Immature natural killer cell (primary cell): ENCODE data around the gene CLIC1. TPM values are rescaled to one million over a fixed set of nuclear protein-coding genes. Genes with fewer than 3 reads are reported as not detected.
"Not testable (repeated sequence)": the region's sequence is repeated elsewhere in the genome, so short reads cannot be mapped to it uniquely, and the experiment has no call there.

Experiments
- DNase-seq, 3 donors: peaks; one replicate each; pipeline ENCODE4 v3.0.0; 2022; ENCODE audit warnings: mixed read lengths in 1 of 3
- H3K27ac Mint-ChIP-seq, 6 donors: one replicate each; pipeline ENCODE4 v1.8.0; 2020; ENCODE audit warnings: mixed read lengths in 6 of 6, mild to moderate bottlenecking in 5 of 6, inconsistent platforms in 4 of 6, moderate library complexity in 3 of 6
- H3K27me3 Mint-ChIP-seq, 3 donors: one replicate each; pipeline ENCODE4 v1.8.0; 2020 to 2021; ENCODE audit warnings: low read depth in 3 of 3, mild to moderate bottlenecking in 3 of 3, mixed read lengths in 3 of 3, moderate library complexity in 3 of 3, inconsistent platforms in 1 of 3
- H3K36me3 Mint-ChIP-seq, 3 donors: one replicate each; pipeline ENCODE4 v1.8.0; 2020; ENCODE audit warnings: mixed read lengths in 3 of 3, inconsistent platforms in 2 of 3, mild to moderate bottlenecking in 2 of 3
- H3K4me1 Mint-ChIP-seq, 2 donors: one replicate each; pipeline ENCODE4 v1.8.0; 2020; ENCODE audit warnings: inconsistent platforms in 2 of 2, mild to moderate bottlenecking in 2 of 2, mixed read lengths in 2 of 2, moderate library complexity in 1 of 2
- H3K4me3 Mint-ChIP-seq, 5 donors: one replicate each; pipeline ENCODE4 v1.8.0; 2020; ENCODE audit warnings: mild to moderate bottlenecking in 5 of 5, mixed read lengths in 5 of 5, inconsistent platforms in 3 of 5, moderate library complexity in 3 of 5
- H3K9me3 Mint-ChIP-seq, 6 donors: one replicate each; pipeline ENCODE4 v1.8.0; 2020; ENCODE audit warnings: mild to moderate bottlenecking in 6 of 6, mixed read lengths in 6 of 6, inconsistent platforms in 4 of 6, moderate library complexity in 3 of 6
- polyA plus RNA-seq, 3 donors: library from polyadenylated mRNA; unstranded; fragments of 300-500 nt; fragmentation: Illumina TruSeq; gene quantifications; one replicate each; pipeline ENCODE4 v1.2.3, GENCODE V29; 2021

Gene CLIC1
- polyA plus RNA-seq, 3 donors from 2014 or later = 1,179 to 1,674 (median 1,350) TPM

GRCh38 chr6:31718265-31718664 is 18.1 kb downstream of the CLIC1 start:
- no peak for DNase-seq
- Mint-ChIP-seq H3K4me1 (peaks cover 3 to 5% of the 10 kb centered on the region in 2 donors), H3K36me3 (no peaks in the 10 kb centered on the region), H3K27me3 (peaks cover 2 to 3% (median 3%) of the 10 kb centered on the region in 3 donors), H3K4me3 (no peak overlapping the region), H3K9me3 (no peaks in the 10 kb centered on the region), H3K27ac (peak overlapping the region in 1 of 6 donors; percentile 40)

- Mint-ChIP-seq H3K4me3 (no peak overlapping the region), H3K27ac (no peak overlapping the region), H3K4me1 (peaks cover 0 to 4% of the 10 kb centered on the region in 2 donors), H3K27me3 (peaks cover 2 to 3% (median 3%) of the 10 kb centered on the region in 3 donors), H3K9me3 (no peaks in the 10 kb centered on the region), H3K36me3 (no peaks in the 10 kb centered on the region)
- no peak for DNase-seq
These were observed 18.7 kb downstream of the CLIC1 start for GRCh38 chr6:31717499-31718222.

GRCh38 chr6:31715022-31715958 is 21.0 kb downstream of the CLIC1 start, which contains the start of gene LY6G6D:
Gene LY6G6D, plus strand, starts transcription at chr6:31715348. Its CDS starts 8 bp downstream, at chr6:31715356.
- Mint-ChIP-seq H3K27ac (no peak within 1 kb of the TSS), H3K9me3 (no peaks in the 10 kb centered on the region), H3K27me3 (peaks cover 2 to 5% (median 3%) of the 10 kb centered on the region in 3 donors), H3K4me3 (no peak within 1 kb of the TSS), H3K4me1 (peaks cover 17 to 20% of the 10 kb centered on the region in 2 donors), H3K36me3 (no peaks in the 10 kb centered on the region)
- no peak for DNase-seq

GRCh38 chr6:31713991-31714684 is 22.2 kb downstream of the CLIC1 start:
- Mint-ChIP-seq H3K27ac (no peak overlapping the region), H3K4me1 (peaks cover 17 to 20% of the 10 kb centered on the region in 2 donors), H3K27me3 (peaks cover 2 to 5% (median 3%) of the 10 kb centered on the region in 3 donors), H3K4me3 (no peak overlapping the region), H3K9me3 (no peaks in the 10 kb centered on the region), H3K36me3 (no peaks in the 10 kb centered on the region)
- no peak for DNase-seq

GRCh38 chr6:31713465-31713864 is 22.9 kb downstream of the CLIC1 start:
- Mint-ChIP-seq H3K4me3 (no peak overlapping the region), H3K27ac (peak overlapping the region in 1 of 6 donors; percentile 49), H3K9me3 (no peaks in the 10 kb centered on the region), H3K27me3 (peaks cover 0 to 3% (median 2%) of the 10 kb centered on the region in 3 donors), H3K36me3 (no peaks in the 10 kb centered on the region), H3K4me1 (peaks cover 17 to 20% of the 10 kb centered on the region in 2 donors)
- no peak for DNase-seq

GRCh38 chr6:31712296-31712695 is 24.0 kb downstream of the CLIC1 start:
- peak overlapping the region in 1 of 5 donors; percentile 21 for H3K4me3 Mint-ChIP-seq
- no peaks in the 10 kb centered on the region for H3K9me3 Mint-ChIP-seq
- DNase-seq = no peak
- no peaks in the 10 kb centered on the region for H3K36me3 Mint-ChIP-seq
- peaks cover 17 to 20% of the 10 kb centered on the region in 2 donors for H3K4me1 Mint-ChIP-seq
- H3K27me3 Mint-ChIP-seq = peaks cover 0 to 3% (median 2%) of the 10 kb centered on the region in 3 donors
- H3K27ac Mint-ChIP-seq = peak overlapping the region in 2 of 6 donors; percentile 44 to 75

- Mint-ChIP-seq H3K36me3 (no peaks in the 10 kb centered on the region), H3K4me3 (peak overlapping the region in 1 of 5 donors; percentile 33), H3K27me3 (peaks cover 0 to 3% (median 2%) of the 10 kb centered on the region in 3 donors), H3K4me1 (peaks cover 17 to 20% of the 10 kb centered on the region in 2 donors), H3K27ac (no peak overlapping the region), H3K9me3 (no peaks in the 10 kb centered on the region)
- no peak for DNase-seq
These were observed 25.1 kb downstream of the CLIC1 start for GRCh38 chr6:31711233-31711632.

- Mint-ChIP-seq H3K4me1 (peaks cover 17 to 20% of the 10 kb centered on the region in 2 donors), H3K4me3 (peak overlapping the region in 3 of 5 donors; percentile 0 to 55 (median 33)), H3K9me3 (no peaks in the 10 kb centered on the region), H3K27ac (peak overlapping the region in 3 of 6 donors; percentile 7 to 72 (median 40)), H3K36me3 (no peaks in the 10 kb centered on the region), H3K27me3 (peaks cover 0 to 3% (median 2%) of the 10 kb centered on the region in 3 donors)
- DNase-seq = no peak
These were observed 25.7 kb downstream of the CLIC1 start for GRCh38 chr6:31710523-31711219.

- not testable (repeated sequence) for H3K27ac Mint-ChIP-seq, H3K4me3 Mint-ChIP-seq, H3K36me3 Mint-ChIP-seq, DNase-seq, H3K27me3 Mint-ChIP-seq, H3K9me3 Mint-ChIP-seq
- H3K4me1 Mint-ChIP-seq = peaks cover 17 to 20% of the 10 kb centered on the region in 2 donors
These were observed 27.2 kb downstream of the CLIC1 start for GRCh38 chr6:31709157-31709556.

- DNase-seq = no peak
- no peak overlapping the region for H3K27ac Mint-ChIP-seq
These were observed 28.1 kb downstream of the CLIC1 start for GRCh38 chr6:31708224-31708623.

GRCh38 chr6:31707701-31708100 is 28.6 kb downstream of the CLIC1 start:
- Mint-ChIP-seq H3K9me3 (no peaks in the 10 kb centered on the region), H3K4me3 (no peak overlapping the region), H3K36me3 (no peaks in the 10 kb centered on the region), H3K27ac (peak overlapping the region in 1 of 6 donors; percentile 19), H3K27me3 (peaks cover 0 to 5% (median 4%) of the 10 kb centered on the region in 3 donors), H3K4me1 (peaks cover 25 to 27% of the 10 kb centered on the region in 2 donors)
- DNase-seq = no peak

More at GRCh38 chr6:31708224-31708623, 28.1 kb downstream of the CLIC1 start:
- Mint-ChIP-seq H3K27me3 (peaks cover 0 to 3% (median 1%) of the 10 kb centered on the region in 3 donors), H3K4me3 (no peak overlapping the region), H3K9me3 (no peaks in the 10 kb centered on the region), H3K36me3 (no peaks in the 10 kb centered on the region), H3K4me1 (peaks cover 22 to 26% of the 10 kb centered on the region in 2 donors)

GRCh38 chr6:31706599-31706998 is 29.7 kb downstream of the CLIC1 start, which contains the start of gene LY6G6F:
Gene LY6G6F, plus strand, starts transcription at chr6:31706866. Its CDS starts 41 bp downstream, at chr6:31706907.
- Mint-ChIP-seq H3K36me3 (no peaks in the 10 kb centered on the region), H3K4me3 (no peak within 1 kb of the TSS), H3K27me3 (peaks cover 3 to 8% (median 4%) of the 10 kb centered on the region in 3 donors), H3K9me3 (no peaks in the 10 kb centered on the region), H3K27ac (peak within 1 kb of the TSS in 2 of 6 donors; percentile 19 to 68), H3K4me1 (peaks cover 30 to 31% of the 10 kb centered on the region in 2 donors)
- no peak for DNase-seq
